ENCODE measurements around the gene STPG2. TPM values are rescaled to one million over a fixed set of nuclear protein-coding genes. Genes with fewer than 3 reads are reported as not detected.

The STPG2 gene
- polyA plus RNA-seq (2014; cell fraction: cytosol; rRNA removed), result 0.05 and 0.15 TPM in 2 replicates
- not detected in 2 replicates for polyA plus RNA-seq (2014; cell fraction: nucleus; rRNA removed)

GRCh38 chr4:98143001-98143899 lies at the start of gene STPG2:
STPG2 (minus strand) TSS chr4:98143476.
- DNase-seq (ENCODE audit: low spot score), result peak; percentile 93

- no peak for DNase-seq (ENCODE audit: low spot score)
Measured at GRCh38 chr4:98185279-98185678, 42.0 kb upstream of the STPG2 start.

DNA sequence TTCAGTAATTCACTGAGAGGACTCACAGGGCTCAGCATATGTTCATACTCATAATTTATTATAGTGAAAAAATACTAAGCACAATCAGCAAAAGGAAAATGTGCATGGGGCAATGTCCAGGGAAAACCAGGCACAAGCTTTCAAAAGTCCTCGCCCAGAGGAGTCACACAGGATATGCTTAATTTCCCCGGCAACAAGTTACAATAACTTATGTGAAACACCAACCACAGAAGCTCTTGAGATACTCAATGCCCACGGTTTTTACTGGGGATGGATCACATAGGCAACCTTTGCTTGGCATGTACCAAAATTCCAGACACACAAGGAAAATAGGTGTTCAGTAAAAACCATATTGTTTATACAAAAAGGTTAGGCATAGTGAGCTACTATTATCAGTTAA lies 38.5 kb upstream of the STPG2 start:
- DNase-seq (ENCODE audit: low spot score), result no peak

DNA sequence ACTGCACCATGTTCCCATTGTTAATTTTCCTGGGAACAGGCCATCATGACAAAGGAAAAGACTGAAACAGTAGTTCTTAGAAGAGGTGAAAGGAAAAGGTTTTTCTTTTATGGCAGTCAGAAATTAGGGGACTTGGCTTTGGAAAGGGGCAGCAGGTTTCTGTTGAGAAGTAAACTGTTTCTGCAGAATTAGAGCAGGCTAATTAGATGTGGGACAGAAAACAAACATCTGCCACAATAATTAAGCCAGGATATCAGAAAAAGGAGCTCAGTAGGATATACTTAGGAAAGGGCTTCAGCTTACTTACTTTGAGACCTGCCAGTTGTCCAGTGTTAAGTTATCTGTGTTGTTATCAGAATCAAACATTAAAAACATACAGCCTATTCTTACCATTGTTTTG lies 36.7 kb upstream of the STPG2 start:
- DNase-seq (ENCODE audit: low spot score), result no peak

DNA sequence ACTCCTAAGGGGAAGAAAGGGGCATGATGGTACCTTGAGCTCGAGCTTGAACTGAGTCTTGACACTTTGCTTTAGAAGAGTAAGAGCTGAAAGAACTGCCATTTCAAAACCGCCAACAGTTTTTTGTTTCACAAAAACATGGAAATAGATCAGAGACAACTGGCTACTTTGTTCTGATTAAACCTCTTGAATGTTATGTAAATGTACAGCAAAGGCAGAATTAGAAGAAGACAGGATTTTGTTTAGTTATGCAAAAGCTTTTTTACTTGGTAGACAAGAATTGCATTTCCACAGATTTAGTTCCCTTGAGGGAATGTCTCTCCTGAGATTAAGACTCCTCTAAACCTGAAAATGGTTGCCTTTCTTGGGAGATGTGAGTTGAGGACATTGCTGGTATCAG lies 33.3 kb upstream of the STPG2 start:
- no peak for DNase-seq (ENCODE audit: low spot score)

GRCh38 chr4:98170035-98170434 lies 26.8 kb upstream of the STPG2 start:
- DNase-seq (ENCODE audit: low spot score), result no peak

DNA sequence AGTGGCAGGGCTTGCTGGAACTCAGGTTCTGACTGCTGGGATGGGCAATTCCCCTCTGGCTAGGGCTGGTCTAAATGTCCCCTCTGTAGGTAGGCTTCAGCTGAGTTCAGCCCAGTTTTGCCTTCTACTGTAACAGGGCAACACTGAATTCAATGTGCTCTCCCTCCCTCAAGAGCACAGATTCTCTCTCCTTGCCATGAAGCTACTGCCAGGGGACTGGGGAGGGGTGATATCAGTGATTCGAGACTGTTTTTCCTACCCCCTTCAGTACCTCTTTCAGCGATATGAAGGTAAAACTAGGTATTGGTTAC lies 23.4 kb upstream of the STPG2 start:
- DNase-seq (ENCODE audit: low spot score), result no peak

DNA sequence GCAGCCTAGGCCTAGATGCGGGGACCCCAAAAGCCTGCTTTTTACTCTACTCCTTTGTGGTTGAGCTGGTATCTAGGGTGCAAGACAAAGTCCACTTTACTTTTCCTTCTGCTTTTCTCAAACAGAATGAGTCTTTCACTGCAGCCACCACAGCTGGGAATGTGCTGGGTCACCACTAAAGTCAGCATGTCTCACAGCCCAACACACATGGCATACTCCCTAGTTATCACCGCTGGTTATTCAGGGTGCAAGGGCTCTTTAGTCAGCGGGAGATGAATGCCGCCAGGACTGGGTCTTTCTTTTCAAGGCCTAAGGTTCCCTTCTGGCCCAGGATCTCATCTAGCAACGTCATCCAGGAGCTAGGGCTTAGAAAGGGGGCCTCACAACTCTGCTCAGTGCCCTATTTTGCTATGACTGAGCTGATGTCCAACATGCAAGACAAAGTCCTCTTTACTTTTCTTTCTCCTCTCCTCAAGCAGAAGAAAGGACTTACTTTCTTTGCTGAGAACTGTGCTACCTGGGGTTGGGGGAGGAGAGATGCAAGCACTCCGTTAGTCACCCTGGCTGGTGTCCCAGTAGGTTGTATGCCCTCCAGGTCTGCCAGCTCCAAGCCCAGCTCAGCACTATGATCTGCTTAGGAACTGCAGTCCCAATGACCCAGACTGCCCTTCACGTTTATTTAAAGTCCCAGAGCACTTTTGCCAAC lies 22.9 kb upstream of the STPG2 start:
- no peak for DNase-seq (ENCODE audit: low spot score)

DNA sequence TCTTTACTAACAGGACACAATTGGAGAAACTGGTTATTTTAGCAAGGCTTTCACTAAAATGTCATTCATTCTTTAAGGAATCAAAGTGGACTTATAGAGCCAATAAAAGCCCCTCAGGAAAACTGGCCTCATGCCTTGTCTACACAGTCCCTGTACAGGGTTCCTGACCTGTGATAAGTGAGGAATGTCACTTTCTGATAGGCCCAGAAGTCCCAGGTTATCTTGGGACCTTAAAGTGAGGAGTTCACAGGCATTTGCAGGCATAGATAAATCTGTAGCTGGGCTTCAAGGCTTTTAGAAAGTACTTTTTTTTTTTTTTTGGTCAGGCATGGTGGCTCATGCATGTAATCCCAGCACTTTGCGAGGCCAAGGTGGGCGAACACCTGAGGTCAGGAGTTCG lies 19.4 kb upstream of the STPG2 start:
- DNase-seq (ENCODE audit: low spot score), result no peak

DNA sequence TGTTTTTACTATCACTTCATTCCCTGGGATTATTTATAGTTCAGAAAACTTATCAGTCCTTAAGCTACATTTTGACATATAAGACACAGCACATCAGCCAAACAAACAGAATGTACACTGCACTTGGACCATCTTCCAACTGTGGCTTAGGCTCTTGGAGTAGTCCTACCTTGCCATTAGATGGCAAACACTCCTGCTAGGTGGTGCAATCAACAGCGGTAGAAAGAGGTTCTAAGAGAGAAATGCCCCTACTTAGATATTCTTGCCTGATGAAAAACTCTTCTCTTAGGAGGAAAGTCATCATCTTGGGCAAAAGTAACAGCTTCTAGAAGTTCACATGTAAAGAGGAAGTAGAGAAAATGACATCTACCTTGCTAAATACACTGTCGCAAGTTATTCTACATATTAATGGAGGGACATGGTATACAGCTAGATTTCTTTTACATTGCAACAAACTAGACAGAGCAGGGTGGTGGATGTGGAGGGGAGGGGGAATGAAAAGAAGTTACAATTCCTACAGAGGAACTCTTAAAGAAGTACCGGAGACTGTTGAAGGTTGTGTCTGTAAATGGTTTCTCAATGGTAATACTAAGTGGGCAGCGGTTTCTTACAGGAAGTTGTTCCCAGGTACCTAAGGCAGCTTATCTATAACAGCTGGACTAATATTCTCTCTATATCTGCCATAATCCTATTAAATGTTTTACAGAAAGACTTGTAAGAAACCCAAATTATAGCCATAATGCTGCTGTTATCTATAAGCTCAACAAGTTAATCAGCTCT lies 8.1 kb upstream of the STPG2 start:
- DNase-seq (ENCODE audit: low spot score), result no peak

- DNase-seq (ENCODE audit: low spot score), result no peak
Measured at GRCh38 chr4:98150092-98150761, 7.0 kb upstream of the STPG2 start.

DNA sequence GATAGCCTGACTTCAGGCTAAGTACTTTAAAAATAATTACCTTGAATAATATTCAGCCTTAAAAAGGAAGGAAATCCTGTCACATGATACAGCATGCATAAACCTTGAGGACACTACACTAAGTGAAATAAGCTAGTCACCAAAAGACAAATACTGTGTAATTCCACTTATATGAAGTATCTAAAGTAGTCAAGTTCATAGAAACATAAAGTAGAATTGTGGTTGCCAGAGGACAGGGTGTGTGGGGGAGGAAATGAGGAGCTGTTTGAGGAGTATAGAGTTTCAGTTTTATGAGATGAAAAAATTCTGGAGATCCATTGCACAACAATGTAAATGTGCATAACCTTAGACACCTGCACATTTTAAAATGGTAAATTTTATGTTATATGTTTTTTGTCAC lies 5.6 kb upstream of the STPG2 start:
- DNase-seq (ENCODE audit: low spot score), result no peak

GRCh38 chr4:98126141-98126540 lies 17.1 kb downstream of the STPG2 start:
- no peak for DNase-seq (ENCODE audit: low spot score)

DNA sequence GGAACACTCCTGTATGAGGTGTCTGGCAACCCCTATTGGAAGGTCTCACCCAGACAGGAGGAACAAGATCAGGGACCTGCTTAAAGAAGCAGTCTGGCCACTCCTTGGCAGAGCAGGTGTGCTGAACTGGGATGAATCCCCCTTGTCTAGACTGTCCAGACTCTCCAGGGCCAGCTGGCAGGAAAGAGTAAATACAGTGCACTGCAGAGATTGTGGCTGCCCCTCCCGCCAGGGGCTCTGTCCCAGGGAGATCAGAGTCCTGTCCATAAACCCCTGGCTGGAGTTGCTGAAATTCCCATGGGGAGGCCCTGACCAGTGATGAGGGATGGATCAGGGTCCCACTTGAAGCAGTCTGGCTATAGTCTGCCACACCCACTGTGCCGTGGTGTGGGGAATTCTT lies 17.7 kb downstream of the STPG2 start:
- no peak for DNase-seq (ENCODE audit: low spot score)

DNA sequence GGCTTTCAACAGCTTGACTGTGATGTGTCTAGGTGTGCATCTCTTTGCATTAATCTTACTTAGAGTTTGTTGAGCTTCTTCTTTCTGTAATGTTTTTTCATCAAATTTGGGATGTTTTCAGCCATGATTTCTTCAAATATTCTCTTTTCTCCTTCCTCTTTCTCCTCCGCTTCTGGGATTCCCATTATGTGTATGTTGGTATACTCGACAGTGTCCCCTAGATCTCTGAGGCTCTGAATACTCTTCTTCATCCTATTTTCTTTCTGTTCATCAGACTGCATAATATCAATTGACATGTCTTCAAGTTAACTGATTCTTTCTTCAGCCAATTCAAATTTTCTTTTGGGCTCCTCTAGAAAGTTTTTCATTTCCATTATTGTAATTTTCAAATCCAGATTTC lies 25.9 kb downstream of the STPG2 start:
- DNase-seq (ENCODE audit: low spot score), result no peak

DNA sequence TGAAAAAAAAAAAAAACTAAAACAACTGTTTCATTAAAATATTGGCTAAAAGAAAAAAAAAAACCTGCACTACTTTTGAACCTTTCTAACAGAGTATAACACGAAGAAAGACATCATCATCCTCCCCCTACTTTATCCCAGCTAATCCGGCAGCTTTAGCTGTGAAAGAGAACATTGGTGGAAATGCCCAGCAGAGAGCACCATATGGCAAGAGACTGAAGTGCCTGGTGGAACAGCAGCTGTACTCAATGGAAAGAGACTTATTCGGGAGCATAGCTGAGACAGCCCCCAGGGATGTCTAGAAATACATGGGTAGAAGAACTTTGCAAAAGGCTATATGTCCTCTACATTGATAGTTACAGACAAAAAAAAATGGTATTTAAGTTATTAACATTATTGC lies 30.3 kb downstream of the STPG2 start:
- DNase-seq (ENCODE audit: low spot score), result peak; percentile 35

DNA sequence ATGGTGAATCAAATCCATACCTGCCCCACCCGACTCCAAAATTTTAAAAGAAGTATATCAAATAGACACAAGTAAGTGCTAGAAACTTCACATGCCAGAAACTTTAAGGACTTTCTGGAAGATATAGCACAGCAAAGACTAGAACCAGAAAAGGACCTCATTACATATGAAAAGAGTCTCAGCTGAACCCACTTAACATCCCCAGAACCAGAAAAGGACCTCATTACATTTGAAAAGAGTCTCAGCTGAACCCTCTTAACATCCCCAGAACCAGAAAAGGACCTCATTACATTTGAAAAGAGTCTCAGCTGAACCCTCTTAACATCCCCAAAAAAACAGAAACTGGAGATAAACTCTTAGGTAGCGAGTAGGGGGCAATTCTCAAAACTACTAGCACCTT lies 32.3 kb downstream of the STPG2 start:
- DNase-seq (ENCODE audit: low spot score), result no peak

DNA sequence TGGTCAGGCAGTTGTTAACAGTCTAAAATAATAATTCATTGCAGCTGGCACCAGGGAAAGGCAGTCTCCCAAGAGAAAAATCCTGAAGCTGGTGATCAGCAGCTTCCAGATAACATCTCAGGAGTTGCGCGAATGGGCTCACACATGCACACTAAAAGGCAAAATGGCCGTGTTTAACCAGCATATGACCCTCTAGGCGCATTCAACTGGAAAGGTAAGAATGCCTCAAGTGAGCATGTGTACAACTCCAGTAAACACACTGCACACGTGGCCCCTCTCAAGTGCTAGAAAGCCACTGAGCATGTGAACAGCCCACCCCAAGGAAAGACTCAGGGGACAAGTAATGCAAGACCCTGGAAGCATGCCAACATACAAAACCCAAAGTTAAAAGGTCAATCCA lies 33.1 kb downstream of the STPG2 start:
- DNase-seq (ENCODE audit: low spot score), result peak; percentile 16

- no peak for DNase-seq (ENCODE audit: low spot score)
Measured at GRCh38 chr4:98102660-98103059, 40.6 kb downstream of the STPG2 start.

DNA sequence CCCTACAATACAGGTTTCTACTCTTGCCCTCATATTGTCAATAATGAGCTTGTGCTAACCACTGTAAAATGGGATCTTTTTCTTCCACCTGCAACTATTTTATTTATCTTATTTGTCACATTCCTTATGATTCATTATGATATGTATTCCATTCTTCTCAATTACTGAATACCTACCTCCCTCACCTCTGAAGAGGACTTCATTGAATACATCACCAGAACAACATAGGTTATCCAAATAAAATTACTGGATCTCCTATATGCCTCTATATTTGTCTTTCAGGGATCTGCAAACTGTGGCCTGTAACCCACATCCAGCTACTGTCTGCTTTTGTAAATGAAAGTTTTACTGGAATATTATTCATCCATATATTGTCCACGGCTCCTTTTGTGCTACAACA lies 41.3 kb downstream of the STPG2 start:
- no peak for DNase-seq (ENCODE audit: low spot score)

DNA sequence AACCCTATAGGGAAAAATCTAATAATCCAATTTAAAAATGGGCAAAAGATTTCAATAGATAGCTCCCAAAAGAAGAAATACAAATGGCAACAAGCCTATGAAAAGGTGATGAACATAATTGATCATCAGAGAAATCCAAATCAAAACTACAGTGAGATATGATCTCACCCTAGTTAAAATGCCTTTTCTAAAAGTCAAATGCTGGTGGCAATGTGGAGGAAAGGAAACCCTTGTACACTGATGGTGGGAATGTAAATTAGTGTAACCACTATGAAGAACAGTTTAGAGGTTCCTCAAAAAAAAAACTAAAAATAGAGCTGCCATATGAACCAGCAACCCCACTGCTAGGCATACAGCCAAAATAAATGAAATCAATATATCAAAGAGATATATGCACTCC lies 44.5 kb downstream of the STPG2 start:
- DNase-seq (ENCODE audit: low spot score), result no peak

- no peak for DNase-seq (ENCODE audit: low spot score)
Measured at GRCh38 chr4:98094118-98094517, 49.2 kb downstream of the STPG2 start.
